Measurements from ENCODE around the gene CHD9. TPM values are rescaled to one million over a fixed set of nuclear protein-coding genes. Genes with fewer than 3 reads are reported as not detected.
"Not testable (repeated sequence)": the region's sequence is repeated elsewhere in the genome, so short reads cannot be mapped to it uniquely, and the experiment has no call there.

CHD9 gene
- total RNA-seq, 2 donors from 2014 or later = 16.0 to 19.5 TPM

DNA sequence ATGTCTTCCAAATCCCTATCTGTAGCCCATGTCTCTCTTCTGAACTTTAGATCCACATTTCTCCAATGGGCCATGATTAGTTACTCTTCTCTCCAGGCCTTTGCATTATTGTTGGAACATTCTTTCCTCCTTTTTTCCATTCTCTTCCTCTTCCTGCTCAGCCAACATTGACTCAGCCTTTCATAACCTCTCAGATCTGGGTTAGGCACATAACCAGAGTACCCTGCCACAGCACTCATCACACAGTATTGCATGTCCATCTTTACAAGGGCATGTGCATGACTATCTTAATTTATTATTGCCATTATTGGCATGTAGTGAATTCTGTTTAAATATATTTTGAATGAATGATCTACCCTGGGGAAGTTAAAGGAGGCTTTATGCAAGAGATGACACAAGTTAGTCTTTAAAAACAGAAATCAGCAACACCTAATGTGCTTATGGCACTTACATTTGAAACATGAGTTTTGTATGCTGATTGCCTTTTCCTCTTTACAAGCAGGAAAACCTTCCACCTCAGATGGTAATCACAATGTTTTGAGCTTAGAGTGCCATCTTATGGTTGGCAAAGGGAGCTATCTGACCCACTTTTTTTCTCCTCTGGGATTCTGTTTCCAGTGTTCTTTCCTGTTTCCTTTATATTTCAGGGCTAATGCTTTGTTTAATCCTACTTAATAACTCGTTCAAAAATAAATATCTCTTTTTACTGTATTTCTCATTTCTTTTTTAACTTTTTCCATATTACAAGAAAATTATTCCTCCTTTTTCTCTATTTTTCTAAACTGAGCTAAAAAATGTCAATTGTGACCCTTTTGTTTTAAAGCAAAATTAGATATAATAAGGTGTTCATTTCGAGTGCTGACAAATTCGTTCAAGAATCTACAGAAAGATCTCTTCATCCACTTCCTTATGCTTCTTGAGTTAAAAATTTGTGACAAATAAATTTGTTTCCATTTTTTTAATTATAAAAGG is 228.5 kb downstream of the CHD9 start:
- ATAC-seq (replicated peaks) = no peak
- no peaks in the 10 kb centered on the region for H3K9me3 Mint-ChIP-seq
- H3K36me3 Mint-ChIP-seq (ENCODE audit: low read depth) = peaks cover 16% of the 10 kb centered on the region
- no peak overlapping the region for H3K27ac Mint-ChIP-seq
- no peaks in the 10 kb centered on the region for H3K27me3 Mint-ChIP-seq
- no peak overlapping the region for H3K4me3 Mint-ChIP-seq
- no peaks in the 10 kb centered on the region for H3K4me1 Mint-ChIP-seq

- Mint-ChIP-seq H3K4me3 (no peak overlapping the region), H3K9me3 (no peaks in the 10 kb centered on the region), H3K4me1 (no peaks in the 10 kb centered on the region), H3K27ac (no peak overlapping the region), H3K36me3 (ENCODE audit: low read depth) (peaks cover 28% of the 10 kb centered on the region), H3K27me3 (no peaks in the 10 kb centered on the region)
- ATAC-seq (replicated peaks) = no peak
Measured at GRCh38 chr16:53285236-53285635, 230.4 kb downstream of the CHD9 start.

DNA sequence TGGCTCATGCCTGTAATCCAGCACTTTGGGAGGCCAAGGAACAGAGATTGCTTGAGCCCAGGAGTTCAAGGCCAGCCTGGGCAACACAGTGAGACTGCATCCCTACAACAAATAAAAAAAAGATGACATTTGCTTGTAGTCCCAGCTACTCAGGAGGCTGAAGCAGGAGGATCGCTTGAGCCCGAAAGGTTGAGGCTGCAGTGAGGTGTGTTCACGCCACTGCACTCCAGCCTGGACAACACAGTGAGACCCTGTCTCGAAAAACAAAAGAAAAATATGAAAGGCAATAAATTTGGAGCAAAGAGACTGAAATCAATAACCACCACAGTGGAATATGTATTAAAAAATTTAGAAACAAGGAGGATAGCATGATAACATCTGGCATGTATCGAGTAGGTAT is 235.7 kb downstream of the CHD9 start:
- Mint-ChIP-seq H3K36me3 (ENCODE audit: low read depth) (peaks cover 77% of the 10 kb centered on the region), H3K9me3 (no peaks in the 10 kb centered on the region), H3K4me1 (no peaks in the 10 kb centered on the region), H3K27me3 (no peaks in the 10 kb centered on the region), H3K27ac (peak overlapping the region; percentile 2), H3K4me3 (no peak overlapping the region)
- no peak for ATAC-seq (replicated peaks)

DNA sequence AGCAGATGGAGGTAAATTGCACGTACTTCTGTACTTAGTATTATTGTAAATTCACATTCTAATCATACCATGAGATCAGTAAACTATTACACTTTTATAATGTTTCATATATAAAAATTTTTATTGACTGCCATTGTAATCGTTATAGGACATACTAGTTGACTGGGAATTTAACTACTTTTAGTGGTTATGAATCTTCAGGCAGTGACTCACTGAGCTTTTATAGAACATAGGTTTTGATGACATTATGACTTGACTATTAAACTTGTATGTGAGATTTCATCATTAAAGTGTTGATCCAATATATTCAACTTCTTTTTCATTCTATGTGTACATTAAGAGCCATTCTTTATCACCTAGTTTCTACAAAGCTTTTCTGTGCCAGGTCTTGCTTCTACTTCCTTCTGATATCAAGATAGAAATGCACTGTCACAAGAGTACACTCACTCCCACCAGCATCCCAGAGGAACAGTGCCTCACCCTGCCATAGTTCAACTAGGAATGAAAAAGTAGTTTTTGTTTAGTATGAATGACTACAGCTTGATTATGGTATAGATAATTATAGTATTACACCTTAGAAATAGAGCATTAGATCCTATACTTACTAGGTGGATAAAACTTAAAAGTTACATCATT is 237.1 kb downstream of the CHD9 start:
- ATAC-seq (replicated peaks) = no peak
- Mint-ChIP-seq H3K27me3 (no peaks in the 10 kb centered on the region), H3K9me3 (no peaks in the 10 kb centered on the region), H3K4me1 (no peaks in the 10 kb centered on the region), H3K4me3 (no peak overlapping the region), H3K36me3 (ENCODE audit: low read depth) (peaks cover 79% of the 10 kb centered on the region), H3K27ac (no peak overlapping the region)

- Mint-ChIP-seq H3K27me3 (no peaks in the 10 kb centered on the region), H3K4me1 (no peaks in the 10 kb centered on the region), H3K36me3 (ENCODE audit: low read depth) (peaks cover 67% of the 10 kb centered on the region), H3K4me3 (no peak overlapping the region), H3K27ac (no peak overlapping the region), H3K9me3 (no peaks in the 10 kb centered on the region)
- no peak for ATAC-seq (replicated peaks)
Measured at GRCh38 chr16:53297477-53297876, 242.7 kb downstream of the CHD9 start.

- H3K27me3 Mint-ChIP-seq = no peaks in the 10 kb centered on the region
Measured at GRCh38 chr16:53304334-53304733, 249.5 kb downstream of the CHD9 start.

DNA sequence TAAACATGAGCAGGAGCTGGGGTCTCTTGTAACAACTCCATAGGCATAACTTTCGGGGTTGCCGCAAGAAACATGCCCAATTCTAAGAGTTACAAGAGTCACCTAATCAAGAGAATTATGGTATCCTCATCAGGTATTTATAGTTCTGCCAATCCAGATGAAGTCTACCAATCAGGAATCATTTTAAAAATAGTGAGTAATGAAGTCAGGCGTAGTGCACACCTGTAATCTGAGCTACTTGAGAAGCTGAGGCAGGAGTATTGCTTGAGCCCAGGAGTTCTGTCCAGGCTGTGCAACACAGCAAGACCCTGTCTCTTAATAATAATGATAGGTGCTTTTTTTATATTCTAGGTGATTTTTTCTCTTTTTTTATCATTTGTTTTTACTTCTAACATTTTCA is 251.0 kb downstream of the CHD9 start:
- Mint-ChIP-seq H3K4me1 (no peaks in the 10 kb centered on the region), H3K27me3 (no peaks in the 10 kb centered on the region), H3K9me3 (no peaks in the 10 kb centered on the region), H3K36me3 (ENCODE audit: low read depth) (peaks cover 50% of the 10 kb centered on the region), H3K4me3 (no peak overlapping the region), H3K27ac (no peak overlapping the region)
- ATAC-seq (replicated peaks) = no peak

More at GRCh38 chr16:53304334-53304733, 249.5 kb downstream of the CHD9 start:
- Mint-ChIP-seq H3K9me3 (no peaks in the 10 kb centered on the region), H3K27ac (no peak overlapping the region), H3K4me1 (no peaks in the 10 kb centered on the region), H3K4me3 (no peak overlapping the region), H3K36me3 (ENCODE audit: low read depth) (peaks cover 46% of the 10 kb centered on the region)
- no peak for ATAC-seq (replicated peaks)

DNA sequence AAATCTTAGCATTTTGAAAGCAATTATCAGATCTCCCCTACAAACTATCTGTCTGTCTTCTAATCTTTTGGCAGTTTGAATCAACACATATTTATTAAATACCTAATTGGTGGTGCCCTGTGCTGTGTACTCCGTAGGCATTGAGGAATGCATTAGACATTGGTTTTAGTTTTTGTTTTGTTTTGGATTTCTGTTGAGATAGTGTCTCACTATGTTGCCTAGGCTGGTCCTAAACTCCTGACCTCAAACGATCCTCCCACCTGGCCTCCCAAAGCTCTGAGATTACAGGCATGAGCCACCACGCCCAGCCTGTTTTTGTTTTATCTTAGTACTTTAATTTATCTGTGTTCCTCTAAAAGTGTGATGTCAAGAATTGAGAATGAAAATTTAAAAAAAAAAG is 254.7 kb downstream of the CHD9 start:
- Mint-ChIP-seq H3K27ac (no peak overlapping the region), H3K27me3 (no peaks in the 10 kb centered on the region), H3K36me3 (ENCODE audit: low read depth) (peaks cover 65% of the 10 kb centered on the region), H3K9me3 (no peaks in the 10 kb centered on the region), H3K4me3 (no peak overlapping the region), H3K4me1 (no peaks in the 10 kb centered on the region)
- no peak for ATAC-seq (replicated peaks)

GRCh38 chr16:53320992-53321391 is 266.2 kb downstream of the CHD9 start:
- Mint-ChIP-seq H3K4me3 (no peak overlapping the region), H3K36me3 (ENCODE audit: low read depth) (peaks cover 50% of the 10 kb centered on the region), H3K9me3 (no peaks in the 10 kb centered on the region), H3K27ac (no peak overlapping the region), H3K27me3 (no peaks in the 10 kb centered on the region), H3K4me1 (no peaks in the 10 kb centered on the region)
- no peak for ATAC-seq (replicated peaks)

DNA sequence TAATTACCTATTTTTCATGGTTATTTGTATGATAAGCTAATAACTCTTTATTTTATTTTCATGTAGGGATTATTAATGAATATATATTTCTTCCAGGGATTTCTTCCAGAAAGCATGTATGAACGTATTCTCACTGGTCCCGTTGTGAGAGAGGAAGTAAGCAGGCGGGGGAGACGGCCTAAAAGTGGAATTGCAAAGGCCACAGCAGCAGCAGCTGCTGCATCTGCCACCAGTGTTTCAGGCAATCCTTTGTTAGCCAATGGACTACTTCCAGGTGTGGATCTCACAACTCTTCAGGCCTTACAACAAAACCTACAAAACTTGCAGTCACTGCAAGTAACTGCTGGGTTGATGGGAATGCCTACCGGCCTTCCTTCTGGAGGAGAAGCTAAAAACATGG is 269.1 kb downstream of the CHD9 start:
- Mint-ChIP-seq H3K4me3 (no peak overlapping the region), H3K36me3 (ENCODE audit: low read depth) (peaks cover 26% of the 10 kb centered on the region), H3K27me3 (no peaks in the 10 kb centered on the region), H3K27ac (no peak overlapping the region), H3K4me1 (no peaks in the 10 kb centered on the region), H3K9me3 (no peaks in the 10 kb centered on the region)
- ATAC-seq (replicated peaks) = no peak

DNA sequence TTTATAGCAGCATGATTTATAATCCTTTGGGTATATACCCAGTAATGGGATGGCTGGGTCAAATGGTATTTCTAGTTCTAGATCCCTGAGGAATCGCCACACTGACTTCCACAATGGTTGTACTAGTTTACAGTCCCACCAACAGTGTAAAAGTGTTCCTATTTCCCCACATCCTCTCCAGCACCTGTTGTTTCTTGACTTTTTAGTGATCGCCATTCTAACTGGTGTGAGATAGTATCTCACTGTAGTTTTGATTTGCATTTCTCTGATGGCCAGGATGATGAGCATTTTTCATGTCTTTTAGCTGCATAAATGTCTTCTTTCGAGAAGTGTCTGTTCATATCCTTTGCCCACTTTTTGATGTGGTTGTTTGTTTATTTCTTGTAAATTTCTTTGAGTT is 276.2 kb downstream of the CHD9 start:
- H3K4me1 Mint-ChIP-seq; H3K36me3 Mint-ChIP-seq (ENCODE audit: low read depth); ATAC-seq (replicated peaks); H3K27me3 Mint-ChIP-seq; H3K27ac Mint-ChIP-seq; H3K9me3 Mint-ChIP-seq; H3K4me3 Mint-ChIP-seq: not testable (repeated sequence)

DNA sequence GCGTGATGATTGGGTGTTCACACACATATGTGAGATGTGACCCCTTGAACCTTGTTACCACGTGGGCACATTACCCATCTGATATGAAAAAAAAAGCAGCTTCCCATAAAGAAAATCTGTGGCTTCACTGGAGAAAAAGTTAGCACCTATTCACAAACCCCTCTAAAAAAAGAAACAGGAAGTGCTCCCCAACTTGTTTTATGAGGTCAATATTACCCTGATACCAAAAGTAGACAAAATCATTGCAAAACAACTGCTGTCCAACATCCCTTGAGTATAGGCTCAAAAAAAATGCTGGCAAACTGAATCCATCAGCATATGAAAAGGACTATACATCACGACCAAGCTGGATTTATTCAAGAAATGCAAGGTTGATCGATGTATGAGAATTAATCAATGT is 279.8 kb downstream of the CHD9 start:
- H3K9me3 Mint-ChIP-seq = no peaks in the 10 kb centered on the region
- H3K27me3 Mint-ChIP-seq = no peaks in the 10 kb centered on the region
- H3K36me3 Mint-ChIP-seq (ENCODE audit: low read depth) = no peaks in the 10 kb centered on the region
- no peak for ATAC-seq (replicated peaks)
- no peak overlapping the region for H3K4me3 Mint-ChIP-seq
- no peak overlapping the region for H3K27ac Mint-ChIP-seq
- no peaks in the 10 kb centered on the region for H3K4me1 Mint-ChIP-seq

GRCh38 chr16:53337294-53337693 is 282.5 kb downstream of the CHD9 start:
- peaks cover 1% of the 10 kb centered on the region for H3K4me1 Mint-ChIP-seq

GRCh38 chr16:53341792-53342191 is 287.0 kb downstream of the CHD9 start:
- Mint-ChIP-seq H3K9me3 (no peaks in the 10 kb centered on the region), H3K4me3 (no peak overlapping the region), H3K36me3 (ENCODE audit: low read depth) (no peaks in the 10 kb centered on the region), H3K4me1 (peaks cover 5% of the 10 kb centered on the region), H3K27ac (no peak overlapping the region), H3K27me3 (no peaks in the 10 kb centered on the region)
- no peak for ATAC-seq (replicated peaks)

More at GRCh38 chr16:53337294-53337693, 282.5 kb downstream of the CHD9 start:
- H3K36me3 Mint-ChIP-seq (ENCODE audit: low read depth) = no peaks in the 10 kb centered on the region
- H3K9me3 Mint-ChIP-seq = no peaks in the 10 kb centered on the region
- no peak overlapping the region for H3K27ac Mint-ChIP-seq
- H3K27me3 Mint-ChIP-seq = no peaks in the 10 kb centered on the region
- H3K4me3 Mint-ChIP-seq = no peak overlapping the region
- ATAC-seq (replicated peaks) = no peak

DNA sequence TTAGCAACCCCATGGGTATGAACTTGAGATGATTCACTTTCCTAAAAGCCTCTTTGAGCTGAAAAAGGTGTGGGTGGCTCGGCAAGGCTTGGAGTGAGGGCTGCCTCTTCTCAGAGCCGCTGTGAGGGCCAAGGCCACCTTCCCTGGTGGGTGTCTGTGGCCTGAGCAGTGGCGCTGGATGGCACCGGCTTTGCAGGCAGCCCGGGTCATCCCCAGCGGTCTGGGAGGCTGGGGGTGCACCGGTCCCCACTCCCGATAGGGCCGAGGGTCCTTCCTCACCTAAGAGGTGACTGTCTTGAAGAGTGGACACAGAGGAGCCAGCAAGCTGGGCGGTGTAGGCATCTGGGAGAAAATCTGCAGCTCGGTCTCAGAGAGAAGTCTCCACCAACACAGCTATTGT is 300.3 kb downstream of the CHD9 start:
- Mint-ChIP-seq H3K27me3 (peaks cover 8% of the 10 kb centered on the region), H3K27ac (no peak overlapping the region), H3K4me3 (no peak overlapping the region), H3K36me3 (ENCODE audit: low read depth) (no peaks in the 10 kb centered on the region), H3K4me1 (peaks cover 4% of the 10 kb centered on the region), H3K9me3 (no peaks in the 10 kb centered on the region)
- no peak for ATAC-seq (replicated peaks)

Data from activated T-helper 17 cell treated with anti-CD3 and anti-CD28 coated beads, Interleukin-2, amount 50 U/mL, for 72 hours (primary cell).